Measurements from ENCODE around the gene TOX3.

TOX3 gene

DNA sequence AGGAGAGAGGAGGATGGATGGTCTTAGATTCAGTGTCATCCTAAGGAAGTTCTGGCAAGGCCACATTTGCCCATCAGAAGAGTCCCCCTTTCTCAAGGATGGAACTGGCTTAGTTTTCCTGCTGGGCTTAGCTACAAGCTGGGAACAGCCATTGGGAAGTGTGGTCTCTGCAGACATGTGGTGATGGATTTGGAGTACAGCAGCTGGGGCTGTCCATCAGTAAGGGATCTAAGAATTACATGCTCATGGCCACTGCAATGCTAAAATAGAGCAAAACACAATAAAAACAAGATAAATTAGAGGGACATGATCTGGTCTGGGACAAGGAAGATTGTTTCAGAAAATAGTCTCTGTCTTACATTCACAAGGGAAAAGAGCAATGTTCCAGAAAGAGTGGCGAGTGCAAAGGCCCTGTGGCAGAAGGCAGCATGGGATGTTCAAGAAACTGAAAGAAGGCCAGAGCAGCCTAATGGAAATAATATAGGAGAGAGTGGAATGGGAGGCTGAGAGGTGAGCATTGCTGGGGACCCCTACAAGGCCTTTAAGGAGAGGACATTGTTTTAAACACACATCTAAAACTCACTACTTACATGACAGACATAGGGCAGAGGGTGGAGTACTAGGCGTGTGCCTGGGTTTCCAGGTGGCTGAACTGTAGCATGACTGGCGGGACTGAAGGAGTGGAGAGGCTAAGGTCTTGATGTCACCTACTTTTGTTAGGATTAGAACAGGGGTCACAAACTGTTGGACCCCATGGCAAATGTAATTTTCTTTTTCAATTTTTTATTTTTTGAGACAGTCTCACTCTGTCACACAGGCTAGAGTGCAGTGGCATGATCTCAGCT, 17.0 kb upstream of the TOX3 start:
- Histone ChIP-seq H3F3A (ENCODE audit: insufficient read depth, low read length) (no peaks in the 10 kb centered on the region), H3K9me2 (ENCODE audit: low read depth, low read length) (no peaks in the 10 kb centered on the region), H2AFZ (ENCODE audit: low read length) (no peak overlapping the region), H3K79me2 (ENCODE audit: insufficient read depth, low read length) (no peaks in the 10 kb centered on the region), H3K4me3 (ENCODE audit: low read depth, low read length, poor library complexity, severe bottlenecking) (no peak overlapping the region), H3K36me3 (ENCODE audit: insufficient read depth, low read length) (no peaks in the 10 kb centered on the region), H4K20me1 (ENCODE audit: insufficient read depth, low read length) (no peaks in the 10 kb centered on the region), H3K27me3 (ENCODE audit: insufficient read depth, low read length) (no peaks in the 10 kb centered on the region), H3K4me2 (ENCODE audit: low read length) (no peak overlapping the region), H3K9me3 (ENCODE audit: low read length) (no peaks in the 10 kb centered on the region), H3K27ac (ENCODE audit: low read depth, low read length, poor library complexity, severe bottlenecking) (no peak overlapping the region), H3K4me1 (ENCODE audit: insufficient read depth, low read length, severe bottlenecking) (no peaks in the 10 kb centered on the region), H3K9ac (ENCODE audit: low read length) (no peak overlapping the region)
- TF ChIP-seq, protein P1, sequence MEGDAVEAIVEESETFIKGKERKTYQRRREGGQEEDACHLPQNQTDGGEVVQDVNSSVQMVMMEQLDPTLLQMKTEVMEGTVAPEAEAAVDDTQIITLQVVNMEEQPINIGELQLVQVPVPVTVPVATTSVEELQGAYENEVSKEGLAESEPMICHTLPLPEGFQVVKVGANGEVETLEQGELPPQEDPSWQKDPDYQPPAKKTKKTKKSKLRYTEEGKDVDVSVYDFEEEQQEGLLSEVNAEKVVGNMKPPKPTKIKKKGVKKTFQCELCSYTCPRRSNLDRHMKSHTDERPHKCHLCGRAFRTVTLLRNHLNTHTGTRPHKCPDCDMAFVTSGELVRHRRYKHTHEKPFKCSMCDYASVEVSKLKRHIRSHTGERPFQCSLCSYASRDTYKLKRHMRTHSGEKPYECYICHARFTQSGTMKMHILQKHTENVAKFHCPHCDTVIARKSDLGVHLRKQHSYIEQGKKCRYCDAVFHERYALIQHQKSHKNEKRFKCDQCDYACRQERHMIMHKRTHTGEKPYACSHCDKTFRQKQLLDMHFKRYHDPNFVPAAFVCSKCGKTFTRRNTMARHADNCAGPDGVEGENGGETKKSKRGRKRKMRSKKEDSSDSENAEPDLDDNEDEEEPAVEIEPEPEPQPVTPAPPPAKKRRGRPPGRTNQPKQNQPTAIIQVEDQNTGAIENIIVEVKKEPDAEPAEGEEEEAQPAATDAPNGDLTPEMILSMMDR (IDR thresholded peaks at IDR 0.05; ENCODE audit: low read length), result no peak
- TF ChIP-seq EZH2 (IDR thresholded peaks at IDR 0.05; ENCODE audit: borderline replicate concordance, low read length), result no peak

DNA sequence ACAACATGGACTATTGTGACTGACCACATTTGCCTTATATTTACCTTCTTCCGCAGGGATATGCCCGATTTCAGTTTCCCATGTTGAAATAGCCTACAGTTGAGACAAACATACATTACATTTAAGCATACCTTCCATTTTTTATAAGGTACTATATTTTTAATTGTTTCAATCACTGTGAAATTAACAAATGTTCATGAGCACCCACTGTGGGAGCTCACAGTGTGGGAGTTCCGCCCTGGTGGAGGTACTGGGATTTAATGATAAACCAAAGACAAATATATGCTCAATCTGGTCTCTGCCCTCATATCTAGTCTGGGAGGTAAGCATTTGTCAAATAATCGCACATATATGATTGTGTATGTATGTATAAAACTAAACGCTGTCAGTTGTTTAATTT, 15.8 kb upstream of the TOX3 start:
- Histone ChIP-seq H3K9me2 (ENCODE audit: low read depth, low read length) (no peaks in the 10 kb centered on the region), H3K4me1 (ENCODE audit: insufficient read depth, low read length, severe bottlenecking) (no peaks in the 10 kb centered on the region), H3K27me3 (ENCODE audit: insufficient read depth, low read length) (no peaks in the 10 kb centered on the region), H3K4me3 (ENCODE audit: low read depth, low read length, poor library complexity, severe bottlenecking) (no peak overlapping the region), H3K36me3 (ENCODE audit: insufficient read depth, low read length) (no peaks in the 10 kb centered on the region), H3K9ac (ENCODE audit: low read length) (no peak overlapping the region), H3K4me2 (ENCODE audit: low read length) (no peak overlapping the region), H4K20me1 (ENCODE audit: insufficient read depth, low read length) (no peaks in the 10 kb centered on the region), H2AFZ (ENCODE audit: low read length) (no peak overlapping the region), H3K79me2 (ENCODE audit: insufficient read depth, low read length) (no peaks in the 10 kb centered on the region), H3F3A (ENCODE audit: insufficient read depth, low read length) (no peaks in the 10 kb centered on the region), H3K27ac (ENCODE audit: low read depth, low read length, poor library complexity, severe bottlenecking) (no peak overlapping the region), H3K9me3 (ENCODE audit: low read length) (no peaks in the 10 kb centered on the region)
- TF ChIP-seq, protein P1 (IDR thresholded peaks at IDR 0.05; ENCODE audit: low read length), result no peak
- TF ChIP-seq EZH2 (IDR thresholded peaks at IDR 0.05; ENCODE audit: borderline replicate concordance, low read length), result no peak

DNA sequence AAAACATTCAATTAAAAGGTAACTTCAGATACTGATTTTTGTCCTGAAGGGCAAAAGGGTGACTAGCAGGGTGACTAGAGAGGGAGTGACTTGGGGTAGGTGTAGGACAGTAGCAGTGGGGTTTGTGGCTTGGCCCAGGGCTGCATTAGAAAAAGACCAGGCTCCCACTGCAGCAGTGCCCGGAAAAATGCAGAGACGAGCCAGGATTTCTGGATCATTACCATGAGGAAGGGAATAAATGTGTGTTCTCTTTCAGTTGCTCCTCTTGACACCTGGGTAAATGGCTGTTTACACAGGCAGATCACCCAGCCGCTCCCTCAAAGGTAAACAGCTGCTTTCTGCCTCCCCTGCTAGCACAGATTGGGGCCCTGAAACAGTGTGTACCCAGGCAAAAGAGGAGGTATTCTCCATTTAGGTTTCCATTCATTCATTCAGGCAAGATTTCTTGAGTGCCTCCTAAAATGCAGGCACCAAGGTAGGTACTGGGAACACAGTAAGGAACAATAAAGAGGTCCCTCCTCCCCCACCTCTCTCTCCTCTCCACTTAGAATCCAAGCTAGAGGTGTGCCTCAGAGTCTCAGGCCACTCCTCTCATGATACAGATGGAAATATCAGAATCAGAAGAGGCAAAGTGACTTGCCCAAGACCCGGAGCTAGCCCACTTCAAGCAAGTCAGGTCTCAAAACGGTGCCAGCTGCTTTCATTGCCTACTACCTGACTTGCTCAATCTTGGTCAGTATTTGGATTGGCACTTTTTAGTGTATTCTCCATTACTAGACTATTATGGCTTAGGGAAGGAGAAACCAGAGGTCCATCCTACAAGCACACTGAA, 15.2 kb upstream of the TOX3 start:
- no peak overlapping the region for H3K27ac ChIP-seq (ENCODE audit: low read depth, low read length, poor library complexity, severe bottlenecking)
- H3K4me3 ChIP-seq (ENCODE audit: low read depth, low read length, poor library complexity, severe bottlenecking), result no peak overlapping the region
- H3K4me1 ChIP-seq (ENCODE audit: insufficient read depth, low read length, severe bottlenecking), result no peaks in the 10 kb centered on the region
- H3F3A ChIP-seq (ENCODE audit: insufficient read depth, low read length), result no peaks in the 10 kb centered on the region
- H3K4me2 ChIP-seq (ENCODE audit: low read length), result no peak overlapping the region
- H3K9ac ChIP-seq (ENCODE audit: low read length), result no peak overlapping the region
- H3K36me3 ChIP-seq (ENCODE audit: insufficient read depth, low read length), result no peaks in the 10 kb centered on the region
- H3K9me2 ChIP-seq (ENCODE audit: low read depth, low read length), result no peaks in the 10 kb centered on the region
- H4K20me1 ChIP-seq (ENCODE audit: insufficient read depth, low read length), result no peaks in the 10 kb centered on the region
- no peaks in the 10 kb centered on the region for H3K9me3 ChIP-seq (ENCODE audit: low read length)
- no peak for TF ChIP-seq EZH2 (IDR thresholded peaks at IDR 0.05; ENCODE audit: borderline replicate concordance, low read length)
- TF ChIP-seq, protein P1 (IDR thresholded peaks at IDR 0.05; ENCODE audit: low read length), result no peak
- H3K27me3 ChIP-seq (ENCODE audit: insufficient read depth, low read length), result no peaks in the 10 kb centered on the region
- no peak overlapping the region for H2AFZ ChIP-seq (ENCODE audit: low read length)
- H3K79me2 ChIP-seq (ENCODE audit: insufficient read depth, low read length), result no peaks in the 10 kb centered on the region

All from OCI-LY1 (cell line).